GM10248 (cell line): ENCODE data around the gene CEACAM8.

ENCODE experiments used
- CTCF ChIA-PET: fragments of 300-600 bp; sonication (Branson Sonifier 250); formaldehyde crosslinking; extraction: SDS; loops from one replicate; lab custom pipeline; 2021; ENCODE audit warnings: antibody characterized with exemption; lab: Yijun Ruan, JAX
- POLR2A ChIA-PET: fragments of 350-650 bp; sonication (Branson Sonifier 250); formaldehyde crosslinking; extraction: SDS; loops from one replicate; lab custom pipeline; 2020; ENCODE audit warnings: antibody characterized with exemption; lab: Yijun Ruan, JAX
- DNase-seq: peaks from one replicate; pipeline ENCODE4 v3.0.0; 2012; ENCODE audit errors: extremely low spot score
- CTCF ChIP-seq: IDR thresholded peaks from 2 replicates; pipeline ENCODE4 v1.5.1; 2012; ENCODE audit warnings: mild to moderate bottlenecking, low read depth; ENCODE audit errors: extremely low read depth, missing control alignments, control extremely low read depth

CEACAM8 gene

GRCh38 chr19:42576241-42576640 is 18.5 kb downstream of the CEACAM8 start:
- ChIA-PET POLR2A (no interaction called here), CTCF (interaction anchor here (1.1 to 2.5 kb wide), 3 partner anchors 9 to 21 kb away, joined by 3 to 7 read pairs (median 5); partner anchors contain the start of gene CEACAM8)
- no peak for DNase-seq
- no peak for TF ChIP-seq CTCF

- DNase-seq = no peak
- CTCF ChIA-PET = interaction anchor here (1.7 to 1.8 kb wide), 2 partner anchors 23 to 61 kb away, joined by 3 to 5 read pairs; no protein-coding TSS in a partner anchor
- TF ChIP-seq CTCF = no peak
- POLR2A ChIA-PET = no interaction called here
Observed at GRCh38 chr19:42573642-42574041, 21.1 kb downstream of the CEACAM8 start.

- DNase-seq = no peak
- no peak for TF ChIP-seq CTCF
- ChIA-PET CTCF (interaction anchor here (1.9 kb wide), 1 partner anchor 25 kb away, joined by 8 read pairs; no protein-coding TSS in a partner anchor), POLR2A (no interaction called here)
Observed at GRCh38 chr19:42571116-42571515, 23.6 kb downstream of the CEACAM8 start.

- ChIA-PET CTCF (interaction anchor here (1.4 to 1.7 kb wide), 2 partner anchors 12 to 27 kb away, joined by 5 to 6 read pairs; no protein-coding TSS in a partner anchor), POLR2A (no interaction called here)
- DNase-seq = no peak
- TF ChIP-seq CTCF = no peak
Observed at GRCh38 chr19:42569193-42569592, 25.5 kb downstream of the CEACAM8 start.

GRCh38 chr19:42568006-42568405 is 26.7 kb downstream of the CEACAM8 start:
- CTCF ChIA-PET = interaction anchor here (1.1 to 3.0 kb wide), 6 partner anchors 9 to 127 kb away, joined by 3 to 14 read pairs (median 6); partner anchors contain the start of gene CEACAM1
- no peak for DNase-seq
- TF ChIP-seq CTCF = no peak
- POLR2A ChIA-PET = no interaction called here

- ChIA-PET POLR2A (no interaction called here), CTCF (interaction anchor here (0.9 to 3.0 kb wide), 8 partner anchors 9 to 127 kb away, joined by 3 to 14 read pairs (median 4); partner anchors contain the start of gene CEACAM1)
- TF ChIP-seq CTCF = no peak
- no peak for DNase-seq
Observed at GRCh38 chr19:42567567-42567966, 27.2 kb downstream of the CEACAM8 start.
